Bronchial epithelial cell (primary cell): ENCODE data around the gene FRAT1. TPM values are rescaled to one million over a fixed set of nuclear protein-coding genes. Genes with fewer than 3 reads are reported as not detected.

ENCODE experiments used
- DNase-seq: peaks from one replicate; pipeline ENCODE4 v3.0.0-alpha.2; 2010; ENCODE audit warnings: low read depth
- FAIRE-seq: peaks from 2 replicates; lab custom pipeline; 2011; peaks lifted over from hg19 to GRCh38; lab: Jason Lieb, UNC
- H3K27me3 ChIP-seq: 2 replicates; pipeline ENCODE4 v1.5.1; 2011; ENCODE audit warnings: low read length; ENCODE audit not compliant: control insufficient read depth, insufficient read depth
- H3K36me3 ChIP-seq: 2 replicates; pipeline ENCODE4 v1.5.1; 2011; ENCODE audit warnings: low read length; ENCODE audit not compliant: control insufficient read depth, insufficient read depth
- H3K4me3 ChIP-seq: 2 replicates; pipeline ENCODE4 v1.5.1; 2011; ENCODE audit warnings: mild to moderate bottlenecking, low read depth, low read length, control low read depth
- total RNA-seq: library from RNA; depleted of rRNA; stranded (reverse); fragments of >200 nt; gene quantifications from 2 replicates; pipeline ENCODE4 v1.2.1, GENCODE V29; 2014
- TF ChIP-seq, protein P1 (sequence below): IDR thresholded peaks from 2 replicates; pipeline ENCODE4 v1.5.1; 2011; ENCODE audit warnings: mild to moderate bottlenecking, moderate library complexity, low read length, control low read depth, inconsistent platforms; ENCODE audit not compliant: insufficient read depth, severe bottlenecking

The FRAT1 gene, protein sequence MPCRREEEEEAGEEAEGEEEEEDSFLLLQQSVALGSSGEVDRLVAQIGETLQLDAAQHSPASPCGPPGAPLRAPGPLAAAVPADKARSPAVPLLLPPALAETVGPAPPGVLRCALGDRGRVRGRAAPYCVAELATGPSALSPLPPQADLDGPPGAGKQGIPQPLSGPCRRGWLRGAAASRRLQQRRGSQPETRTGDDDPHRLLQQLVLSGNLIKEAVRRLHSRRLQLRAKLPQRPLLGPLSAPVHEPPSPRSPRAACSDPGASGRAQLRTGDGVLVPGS
- 1.5 and 1.6 TPM in 2 replicates for total RNA-seq

DNA sequence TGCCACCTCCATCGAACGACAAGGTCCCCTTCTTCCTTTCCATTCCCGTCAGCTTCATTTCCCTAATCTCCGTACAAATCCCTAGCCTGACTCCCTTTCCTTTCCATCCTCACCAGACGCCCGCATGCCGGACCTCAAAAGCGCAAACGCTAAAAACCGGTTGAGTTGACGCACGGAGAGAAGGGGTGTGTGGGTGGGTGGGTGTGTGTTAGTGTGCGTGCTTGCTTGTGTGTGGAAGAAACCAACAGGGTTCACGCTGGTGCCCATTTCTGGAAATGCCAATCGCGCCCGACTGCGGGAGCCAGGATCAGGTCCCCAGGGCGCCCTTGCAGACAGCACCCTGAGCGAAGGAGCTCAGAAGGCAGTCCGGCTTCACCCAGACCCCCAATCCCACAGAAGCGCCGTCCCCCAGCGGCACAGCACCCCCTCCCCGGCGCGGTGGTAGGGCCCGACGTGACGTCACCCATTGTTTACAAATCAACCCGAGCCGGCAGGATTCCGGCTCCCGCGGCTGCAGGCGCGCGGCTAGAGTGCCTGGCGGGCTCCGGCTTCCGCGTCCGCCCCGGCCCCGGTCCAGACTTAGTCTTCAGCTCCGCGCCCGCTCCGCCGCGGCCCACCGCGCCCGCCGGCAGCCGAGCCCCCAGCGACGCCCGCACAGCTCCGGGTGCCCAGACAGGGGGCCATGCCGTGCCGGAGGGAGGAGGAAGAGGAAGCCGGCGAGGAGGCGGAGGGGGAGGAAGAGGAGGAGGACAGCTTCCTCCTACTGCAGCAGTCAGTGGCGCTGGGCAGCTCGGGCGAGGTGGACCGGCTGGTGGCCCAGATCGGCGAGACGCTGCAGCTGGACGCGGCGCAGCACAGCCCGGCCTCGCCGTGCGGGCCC is at the start of gene FRAT1:
Gene FRAT1, plus strand, starts transcription at position 500 of the 880 bp plus-strand sequence. Its CDS starts 183 bp downstream, at position 683.
- DNase-seq (peak; percentile 83), FAIRE-seq (no peak)
- Histone ChIP-seq H3K27me3 (no peaks in the 10 kb centered on the region), H3K4me3 (peak within 1 kb of the TSS; percentile 76), H3K36me3 (no peaks in the 10 kb centered on the region)
- TF ChIP-seq, protein P1, sequence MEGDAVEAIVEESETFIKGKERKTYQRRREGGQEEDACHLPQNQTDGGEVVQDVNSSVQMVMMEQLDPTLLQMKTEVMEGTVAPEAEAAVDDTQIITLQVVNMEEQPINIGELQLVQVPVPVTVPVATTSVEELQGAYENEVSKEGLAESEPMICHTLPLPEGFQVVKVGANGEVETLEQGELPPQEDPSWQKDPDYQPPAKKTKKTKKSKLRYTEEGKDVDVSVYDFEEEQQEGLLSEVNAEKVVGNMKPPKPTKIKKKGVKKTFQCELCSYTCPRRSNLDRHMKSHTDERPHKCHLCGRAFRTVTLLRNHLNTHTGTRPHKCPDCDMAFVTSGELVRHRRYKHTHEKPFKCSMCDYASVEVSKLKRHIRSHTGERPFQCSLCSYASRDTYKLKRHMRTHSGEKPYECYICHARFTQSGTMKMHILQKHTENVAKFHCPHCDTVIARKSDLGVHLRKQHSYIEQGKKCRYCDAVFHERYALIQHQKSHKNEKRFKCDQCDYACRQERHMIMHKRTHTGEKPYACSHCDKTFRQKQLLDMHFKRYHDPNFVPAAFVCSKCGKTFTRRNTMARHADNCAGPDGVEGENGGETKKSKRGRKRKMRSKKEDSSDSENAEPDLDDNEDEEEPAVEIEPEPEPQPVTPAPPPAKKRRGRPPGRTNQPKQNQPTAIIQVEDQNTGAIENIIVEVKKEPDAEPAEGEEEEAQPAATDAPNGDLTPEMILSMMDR, result no peak

DNA sequence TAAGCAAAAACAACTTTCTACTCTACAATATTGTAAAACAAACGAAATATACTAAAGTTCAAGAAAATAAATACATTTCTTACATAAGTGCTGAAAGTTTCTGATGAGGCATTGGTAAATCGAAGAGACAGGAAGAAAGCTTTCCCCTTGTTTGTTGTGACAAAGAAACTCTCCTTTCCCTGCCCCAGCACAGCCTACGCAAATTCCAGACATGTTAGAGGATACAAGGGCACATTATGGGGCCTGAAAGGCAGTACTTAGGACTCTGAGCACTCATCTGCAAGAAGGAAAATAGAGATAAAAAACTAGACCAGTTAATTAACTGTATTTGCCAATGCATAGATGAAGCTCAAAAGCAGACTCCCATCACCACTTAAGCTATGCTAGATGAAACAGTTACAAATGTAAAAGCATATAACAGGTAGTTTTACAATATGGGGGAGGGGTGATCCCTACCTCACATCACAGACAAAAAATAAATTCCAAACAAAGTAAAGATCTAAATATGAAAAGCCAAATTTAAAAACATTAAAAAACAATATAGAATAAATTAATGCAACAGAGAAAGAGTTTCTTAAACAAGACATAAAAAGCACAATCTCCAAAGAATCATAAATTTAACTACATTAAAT is 48.4 kb upstream of the FRAT1 start:
- TF ChIP-seq, protein P1, result no peak
- Histone ChIP-seq H3K36me3 (no peaks in the 10 kb centered on the region), H3K4me3 (no peak overlapping the region), H3K27me3 (no peaks in the 10 kb centered on the region)
- peak; percentile 76 for DNase-seq
- no peak for FAIRE-seq

DNA sequence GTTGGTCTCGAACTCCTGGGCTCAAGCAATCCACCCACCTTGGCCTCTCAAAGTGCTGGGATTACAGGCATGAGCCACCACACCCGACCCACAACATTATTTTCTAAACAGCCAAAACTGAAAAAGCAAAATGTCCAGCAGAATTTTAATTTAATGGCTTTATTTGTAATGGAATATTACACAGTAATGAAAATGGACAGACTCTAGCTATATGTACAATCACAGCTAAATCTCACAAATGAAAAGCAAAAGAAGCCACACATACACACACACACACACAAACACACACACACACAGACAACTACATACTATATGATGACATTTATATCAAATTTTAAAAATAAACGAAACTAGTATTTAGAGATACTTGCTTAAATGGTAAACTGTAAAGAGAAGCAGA is 45.4 kb upstream of the FRAT1 start:
- no peaks in the 10 kb centered on the region for H3K27me3 ChIP-seq
- no peaks in the 10 kb centered on the region for H3K36me3 ChIP-seq
- H3K4me3 ChIP-seq, result no peak overlapping the region
- TF ChIP-seq, protein P1, result no peak
- FAIRE-seq (no peak), DNase-seq (no peak)

DNA sequence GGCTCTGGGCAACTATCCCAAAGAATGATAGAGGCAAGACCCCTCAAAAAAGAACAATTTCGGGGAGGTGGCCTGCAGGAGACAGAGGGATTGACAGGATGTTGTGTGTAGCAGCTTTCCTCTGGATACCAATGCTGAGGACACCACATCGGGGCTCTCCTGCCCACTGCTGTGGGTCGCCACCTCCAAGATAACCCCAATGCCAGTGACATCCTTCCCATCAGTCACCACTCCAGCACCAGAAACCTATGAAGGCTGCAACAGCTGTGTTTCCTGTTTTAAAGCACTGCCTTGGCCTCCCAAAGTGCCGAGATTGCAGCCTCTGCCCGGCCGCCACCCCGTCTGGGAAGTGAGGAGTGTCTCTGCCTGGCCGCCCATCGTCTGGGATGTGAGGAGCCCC is 44.2 kb upstream of the FRAT1 start:
- FAIRE-seq, result no peak
- TF ChIP-seq, protein P1, result no peak
- H3K36me3 ChIP-seq, result no peaks in the 10 kb centered on the region
- H3K4me3 ChIP-seq, result no peak overlapping the region
- no peak for DNase-seq
- H3K27me3 ChIP-seq, result no peaks in the 10 kb centered on the region

DNA sequence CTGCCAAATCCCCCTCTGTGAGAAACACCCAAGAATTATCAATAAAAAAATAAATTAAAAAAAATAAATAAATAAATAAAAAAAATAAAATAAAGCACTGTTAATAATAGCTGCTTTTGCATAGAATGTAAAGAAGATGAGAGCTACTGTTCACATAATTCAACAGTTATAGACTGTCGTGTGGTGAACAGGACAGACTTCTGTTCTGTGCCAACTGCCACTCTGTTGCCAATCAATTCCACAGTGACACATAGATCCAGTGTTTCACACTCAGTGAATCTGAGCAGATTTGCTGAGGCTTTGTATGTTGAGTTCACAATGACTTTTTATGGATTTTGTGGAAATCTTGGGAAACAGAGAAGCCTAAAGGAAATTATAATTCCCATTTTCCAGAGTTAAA is 41.5 kb upstream of the FRAT1 start:
- DNase-seq, result no peak
- FAIRE-seq, result no peak

More for the DNA sequence above, 41.5 kb upstream of the FRAT1 start:
- Histone ChIP-seq H3K27me3 (no peaks in the 10 kb centered on the region), H3K36me3 (no peaks in the 10 kb centered on the region), H3K4me3 (no peak overlapping the region)
- TF ChIP-seq, protein P1, result no peak
